SW480 (cell line): Measurements from ENCODE around the gene RASEF.
A peak's percentile ranks its signal among the peaks of the same experiment; 100 is the strongest.

ENCODE experiments used
- DNase-seq: peaks from one replicate; pipeline ENCODE4 v3.0.0-alpha.2; 2016; ENCODE audit warnings: low spot score

RASEF gene

DNA sequence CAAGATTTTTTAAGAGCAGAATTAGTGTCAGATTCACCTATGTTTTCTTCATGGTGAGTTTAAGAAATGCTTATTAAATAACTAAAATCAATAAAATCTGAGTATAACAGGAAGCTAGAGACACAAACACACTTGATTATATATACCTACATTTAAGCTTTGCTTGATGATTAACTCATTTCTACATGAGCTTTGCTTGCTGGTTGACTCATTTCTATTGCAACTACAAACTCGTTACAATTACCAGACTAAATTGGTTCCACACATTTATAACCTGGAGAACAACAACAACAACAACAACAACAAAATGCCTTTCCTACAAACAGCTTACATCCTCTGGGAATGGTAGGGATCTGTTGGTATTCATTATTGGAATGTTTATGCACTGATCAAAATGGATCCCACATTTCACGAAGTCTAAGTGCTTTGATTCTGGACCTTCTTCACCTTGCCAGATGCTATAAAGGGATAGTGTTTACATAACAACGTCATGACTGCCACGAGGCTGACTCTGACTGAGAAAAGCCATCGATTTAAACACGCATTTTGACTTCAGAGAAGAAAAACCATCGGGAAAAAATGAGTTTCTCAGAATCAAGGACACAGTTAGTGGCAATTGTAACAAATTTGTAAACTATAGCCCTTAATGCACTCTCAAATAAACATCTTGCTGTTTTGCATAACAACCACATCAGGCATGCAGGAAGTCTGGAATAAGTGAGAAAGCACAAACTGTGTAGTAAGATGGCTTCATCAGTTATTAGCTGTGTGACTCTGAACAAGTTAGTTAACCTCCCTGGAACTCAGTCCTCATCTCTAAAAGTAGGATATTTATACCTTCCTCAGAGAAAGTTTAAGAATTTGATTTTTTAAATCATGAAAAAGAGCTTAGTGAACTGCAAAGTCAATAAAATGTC is 49.8 kb downstream of the RASEF start:
- DNase-seq = no peak

DNA sequence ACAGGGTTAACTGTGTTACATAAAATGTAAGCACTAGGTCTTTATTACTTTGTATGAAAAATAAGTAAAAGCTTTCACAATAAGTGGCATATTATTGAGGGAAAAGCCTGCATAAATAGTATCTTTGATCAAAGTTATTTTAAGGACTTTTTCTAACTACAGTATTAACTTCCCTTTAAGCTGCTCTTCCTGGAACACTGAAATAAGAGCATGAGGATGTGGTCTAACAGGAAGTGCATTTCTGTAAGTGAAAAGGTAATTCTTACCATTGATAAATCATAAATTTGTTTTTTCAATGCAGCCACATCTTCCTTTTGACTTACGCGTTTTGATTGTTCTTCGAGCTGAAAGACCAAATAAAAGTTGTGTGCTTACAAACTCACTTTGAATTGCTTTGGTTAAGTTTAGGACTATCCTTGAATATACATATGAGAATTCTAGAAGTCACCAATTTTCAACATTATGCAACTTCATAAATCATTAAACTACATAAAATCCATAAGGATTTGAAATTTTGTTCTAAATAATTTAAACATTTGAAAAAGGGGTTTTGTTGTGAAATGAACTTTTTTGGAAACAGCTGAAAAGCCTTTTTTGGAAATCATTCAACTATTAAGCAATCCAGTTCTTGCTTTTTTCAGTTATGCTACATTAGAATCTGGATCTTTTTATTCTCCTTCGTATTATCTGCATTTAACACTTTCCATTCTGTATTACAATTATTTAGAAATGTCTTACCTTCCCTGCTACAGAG is 50.6 kb downstream of the RASEF start:
- DNase-seq = no peak

- no peak for DNase-seq
These were observed 51.3 kb downstream of the RASEF start for GRCh38 chr9:83011611-83012010.

- no peak for DNase-seq
These were observed 55.2 kb downstream of the RASEF start for GRCh38 chr9:83007521-83008300.

DNA sequence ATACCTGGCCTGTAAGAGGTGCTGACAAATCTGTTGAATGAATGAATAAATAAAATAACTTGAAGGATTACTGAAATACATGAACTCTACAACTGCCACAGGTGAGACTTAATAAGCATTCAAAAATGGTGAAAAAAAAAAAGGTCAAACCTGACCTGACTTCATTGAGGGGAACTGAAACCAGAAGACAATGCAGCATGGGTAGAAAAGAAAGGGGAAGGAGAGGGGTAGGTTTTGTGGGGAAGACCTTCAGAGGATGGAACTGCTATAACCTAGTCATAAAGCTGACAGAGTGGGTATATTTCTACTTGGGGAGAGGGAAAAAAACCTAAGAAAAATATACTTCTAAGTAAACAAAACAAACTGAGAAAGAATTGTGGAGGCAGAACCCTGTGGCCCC is 56.6 kb downstream of the RASEF start:
- no peak for DNase-seq

GRCh38 chr9:83005963-83006362 is 57.0 kb downstream of the RASEF start:
- DNase-seq = no peak

GRCh38 chr9:83005361-83005760 is 57.6 kb downstream of the RASEF start:
- DNase-seq = no peak

- DNase-seq = no peak
These were observed 60.6 kb downstream of the RASEF start for GRCh38 chr9:83002329-83002728.

- DNase-seq = no peak
These were observed 62.2 kb downstream of the RASEF start for GRCh38 chr9:83000765-83001164.

GRCh38 chr9:82998409-82998808 is 64.5 kb downstream of the RASEF start:
- DNase-seq = no peak

- DNase-seq = no peak
These were observed 65.3 kb downstream of the RASEF start for GRCh38 chr9:82997476-82998140.

- DNase-seq = no peak
These were observed 66.0 kb downstream of the RASEF start for GRCh38 chr9:82996941-82997340.

DNA sequence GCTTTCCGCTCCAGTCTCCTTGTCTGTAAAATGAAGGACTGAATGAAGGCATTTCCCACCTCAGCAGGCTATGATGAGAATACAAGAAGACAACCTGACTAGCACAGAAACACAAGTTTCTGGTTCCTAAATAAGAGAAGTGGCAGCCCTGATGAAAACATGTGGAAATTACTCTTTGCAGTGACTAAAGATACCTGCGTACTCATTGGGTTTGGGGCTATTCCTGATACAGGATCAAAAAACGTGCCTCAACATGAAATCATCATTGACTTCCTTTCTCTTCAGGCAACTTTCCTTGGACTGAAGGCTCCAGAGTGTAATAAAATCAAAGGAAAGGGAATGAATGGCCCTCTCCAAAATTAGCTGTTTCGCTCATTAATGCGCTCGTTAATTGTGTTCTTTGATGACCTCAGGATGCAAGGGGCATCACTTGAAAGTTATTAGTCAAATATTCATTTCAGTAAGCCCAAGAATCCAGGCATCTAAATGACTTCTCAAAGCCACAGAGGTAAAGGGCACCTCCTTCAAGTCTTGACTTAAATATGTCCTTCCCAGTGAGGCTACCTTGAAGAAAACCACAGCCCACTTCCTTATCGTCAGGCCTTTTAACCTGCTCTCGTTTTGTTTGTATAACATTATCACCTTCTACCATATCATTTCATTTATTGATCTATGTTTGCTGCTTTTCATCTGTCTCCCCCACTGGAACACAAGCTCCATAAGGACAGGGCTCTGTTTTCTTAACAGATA is 68.9 kb downstream of the RASEF start:
- no peak for DNase-seq

DNA sequence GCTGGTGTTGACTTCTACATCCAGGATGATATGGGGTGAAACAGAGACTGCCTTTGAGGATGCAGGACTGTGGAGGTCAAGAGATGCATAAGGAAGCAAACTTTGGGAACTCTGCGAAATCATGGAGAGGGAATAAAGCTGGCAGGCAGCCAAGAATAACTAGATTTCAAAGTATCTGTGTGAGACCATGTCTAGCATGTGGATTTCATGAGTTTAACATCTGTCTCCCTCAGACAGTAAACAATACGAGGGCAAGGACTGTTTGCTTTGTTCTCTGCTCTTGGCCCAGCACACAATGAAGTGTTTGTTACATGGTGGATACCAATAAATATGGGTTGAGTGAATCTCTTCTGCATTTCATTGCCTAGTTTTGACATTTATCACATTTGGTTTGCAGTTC is 71.3 kb downstream of the RASEF start:
- DNase-seq = peak; percentile 63

- peak; percentile 18 for DNase-seq
These were observed 73.0 kb downstream of the RASEF start for GRCh38 chr9:82989929-82990328.

DNA sequence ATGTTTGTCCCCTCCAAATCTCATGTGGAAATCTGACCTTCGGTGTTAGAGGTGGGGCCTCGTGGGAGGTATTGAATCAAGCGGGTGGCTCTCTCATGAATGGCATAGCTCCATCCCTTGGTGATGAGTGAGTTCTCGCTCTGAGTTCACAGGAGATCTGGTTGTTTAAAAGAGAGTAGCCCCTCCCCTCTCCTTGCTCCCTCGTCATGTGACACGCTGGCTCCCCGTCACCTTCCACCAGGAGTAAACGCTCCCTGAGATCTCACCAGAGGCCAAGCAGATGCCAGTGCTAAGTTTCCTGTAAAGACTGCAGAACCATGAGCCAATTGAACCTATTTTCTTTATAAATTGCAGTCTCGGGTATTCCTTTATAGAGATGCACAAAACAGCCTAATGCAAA is 74.5 kb downstream of the RASEF start:
- no peak for DNase-seq

- no peak for DNase-seq
These were observed 75.4 kb downstream of the RASEF start for GRCh38 chr9:82987370-82988189.

DNA sequence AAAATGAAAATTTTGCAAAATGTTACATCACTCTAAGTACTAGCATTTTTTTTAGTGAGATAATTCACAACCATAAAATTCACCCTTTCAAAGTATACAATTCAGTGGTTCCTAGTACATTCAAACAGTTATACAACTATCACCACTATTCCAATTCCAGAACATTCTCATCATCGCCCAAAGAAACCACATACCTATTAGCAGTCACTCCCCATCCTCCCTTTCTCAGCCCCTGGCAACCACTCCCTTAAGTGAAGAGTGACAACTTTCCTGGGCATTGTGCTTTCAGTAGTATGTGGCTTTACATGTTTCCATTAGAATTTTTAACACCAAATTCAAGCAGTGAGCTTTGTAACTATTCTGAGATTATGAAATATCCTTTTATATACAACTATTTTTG is 81.4 kb downstream of the RASEF start:
- DNase-seq = no peak

- DNase-seq = no peak
These were observed 87.8 kb downstream of the RASEF start for GRCh38 chr9:82975176-82975575.

DNA sequence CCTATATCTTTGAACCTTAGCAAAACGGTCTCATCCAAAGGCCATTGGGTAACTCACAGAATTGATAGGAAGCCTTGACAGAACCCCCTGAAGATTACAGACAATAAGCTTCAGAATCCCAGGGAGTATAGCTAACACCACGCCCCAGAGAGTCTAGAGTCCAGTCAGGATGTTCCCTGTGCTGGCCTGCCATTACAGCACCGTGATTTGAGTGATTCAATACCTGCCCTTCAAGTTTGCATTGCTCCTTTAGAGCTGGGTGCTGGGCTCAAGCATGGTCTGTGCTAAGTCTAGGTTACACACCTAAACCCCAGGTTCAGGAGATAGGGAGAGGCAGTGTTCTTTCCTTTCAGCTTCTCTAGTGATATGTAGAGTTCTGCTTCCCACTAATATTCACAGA is 90.5 kb downstream of the RASEF start:
- DNase-seq = no peak
